Right ventricle myocardium inferior (tissue), 1 donor: ENCODE results near the gene ACADM. TPM values are rescaled to one million over a fixed set of nuclear protein-coding genes. Genes with fewer than 3 reads are reported as not detected.

ENCODE experiments used
- total RNA-seq: library from RNA; stranded (reverse); fragmentation: NEBNext Ultra II Directional; extraction: Animal tissue kit (Norgen Biotek cat#: 25700); gene quantifications from one replicate; pipeline ENCODE4 v1.2.1, GENCODE V29; 2021
- donor health status: DM: no; HTN: yes; CAD: no; lungs with severe emphysema.

ACADM gene
- total RNA-seq, 1 donor from 2014 or later: 378 TPM

Other genes with a start within 250 kb of the ACADM start
- gene SLC44A5, start 113.6 kb upstream of the ACADM start, total RNA-seq: 1.8 TPM
- gene RABGGTB, start 61.5 kb downstream of the ACADM start, total RNA-seq: 55.6 TPM
- 0.35 TPM for gene MSH4, start 72.2 kb downstream of the ACADM start, total RNA-seq
- not detected for gene ASB17, start 207.7 kb downstream of the ACADM start, total RNA-seq